Measurements from ENCODE around the gene ATP2A2. TPM values are rescaled to one million over a fixed set of nuclear protein-coding genes. Genes with fewer than 3 reads are reported as not detected.

ATP2A2 gene
- total and polyA plus RNA-seq, 2 of the 8 experiments (the other 6 are each of a cell fraction or from before 2014, with no cell fraction given), result 86.1 to 271 TPM

DNA sequence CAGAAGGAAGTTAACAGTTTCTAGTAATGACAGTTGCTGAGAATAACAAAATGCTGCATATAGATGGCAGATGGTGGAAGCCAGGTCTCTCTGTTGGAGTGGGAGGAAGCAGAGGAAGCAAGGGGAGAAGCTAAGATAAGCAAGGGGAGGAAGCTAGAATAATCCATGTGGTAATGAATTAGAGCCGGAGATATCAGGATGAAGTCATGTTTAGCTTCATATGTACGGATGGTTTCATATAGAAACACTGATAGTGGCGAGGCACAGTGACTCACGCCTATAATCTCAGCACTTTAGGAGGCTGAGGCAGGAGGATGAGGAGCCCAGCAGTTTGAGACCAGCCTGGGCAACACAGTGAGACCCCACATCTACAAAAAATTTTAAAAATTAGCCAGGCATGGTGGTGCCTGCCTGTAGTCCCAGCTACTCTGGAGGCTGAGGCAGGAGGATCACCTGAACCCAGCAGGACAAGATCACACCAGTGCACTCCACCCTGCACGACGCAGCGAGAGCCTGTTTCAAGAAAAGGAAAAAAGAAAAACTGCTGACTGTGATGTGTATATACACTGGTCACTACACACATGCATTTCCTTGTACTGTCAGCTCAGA lies 73.2 kb downstream of the ATP2A2 start:
- ChIA-PET CTCF (ENCODE audit: partially characterized antibody) (interaction anchor here (0.7 to 1.6 kb wide), 6 partner anchors 11 to 252 kb away, joined by 3 to 10 read pairs (median 6); no protein-coding TSS in a partner anchor), POLR2A (ENCODE audit: partially characterized antibody) (interaction anchor here (0.7 to 8.1 kb wide), 7 partner anchors 12 to 801 kb away, joined by 3 to 48 read pairs (median 6); partner anchors contain the start of gene ANAPC7)
- H3K23me2 ChIP-seq (ENCODE audit: low read depth, low read length), result no peaks in the 10 kb centered on the region
- no peak overlapping the region for H2BK5ac ChIP-seq (ENCODE audit: low read depth, low read length)
- no peak overlapping the region for H3K23ac ChIP-seq (ENCODE audit: insufficient read length)
- DNase-seq (ENCODE audit: low read depth in 1 of 2, low spot score in 2 of 2) (no peak), FAIRE-seq (no peak)
- no peak overlapping the region for H3K4me3 ChIP-seq (ENCODE audit: extremely low read depth in 1 of 4, insufficient read depth in 2 of 4, low read depth in 3 of 4, low read length in 4 of 4)
- no peak overlapping the region for H2BK20ac ChIP-seq (ENCODE audit: low read length)
- H3K9ac ChIP-seq (replicated peaks in 1 of 4; ENCODE audit: extremely low read depth in 1 of 4, low read depth in 3 of 4, low read length in 3 of 4), result no peak overlapping the region
- no peak overlapping the region for H3K4me2 ChIP-seq (ENCODE audit: insufficient read depth in 1 of 2, low read depth in 2 of 2, low read length in 2 of 2)
- peaks cover 0 to 8% (median 1%) of the 10 kb centered on the region in 4 experiments; a peak in 4 of 8 replicates for H3K36me3 ChIP-seq (ENCODE audit: control insufficient read depth in 2 of 4, insufficient read depth in 4 of 4, low read length in 3 of 4)
- H2AFZ ChIP-seq (ENCODE audit: low read length), result no peak overlapping the region
- no peak overlapping the region for H2BK120ac ChIP-seq (replicated peaks; ENCODE audit: low read depth, low read length)
- WGBS, 2 experiments (ENCODE audit: extremely low coverage in 1 of 2, insufficient coverage in 1 of 2, insufficient read length in 1 of 2, insufficient replicate concordance in 2 of 2, low coverage in 1 of 2, low lambda C conversion rate in 2 of 2, missing lambda C conversion rate in 1 of 2), result 88% methylated on average over 7 of the region's 7 CpGs; no CpG with 5 or more reads in 1 of the 2 experiments
- H3K18ac ChIP-seq (ENCODE audit: extremely low read depth, low read length), result no peak overlapping the region
- H3K4me1 ChIP-seq (replicated peaks in 1 of 4; ENCODE audit: control insufficient read depth in 3 of 4, insufficient read depth in 4 of 4, low read length in 3 of 4), result no peaks in the 10 kb centered on the region
- H4K91ac ChIP-seq (replicated peaks; ENCODE audit: insufficient read length, low read length), result no peak overlapping the region
- H2AK5ac ChIP-seq (ENCODE audit: low read depth, low read length), result no peak overlapping the region
- H3K79me1 ChIP-seq (ENCODE audit: low read depth, low read length), result no peaks in the 10 kb centered on the region
- no peak overlapping the region for H4K8ac ChIP-seq (ENCODE audit: extremely low read depth, insufficient read depth, low read length)
- no peaks in the 10 kb centered on the region for H3K9me3 ChIP-seq (ENCODE audit: insufficient read depth in 2 of 2, low read depth in 1 of 2, low read length in 1 of 2)
- TF ChIP-seq TEAD4 (IDR thresholded peaks at IDR 0.05; ENCODE audit: low read depth, low read length) (no peak), SIX5 (IDR thresholded peaks at IDR 0.05; ENCODE audit: low read depth, low read length) (no peak), RNF2 (IDR thresholded peaks at IDR 0.05; ENCODE audit: borderline replicate concordance, low read depth, low read length, missing control alignments, poor library complexity, severe bottlenecking) (no peak), ZNF274 (IDR thresholded peaks at IDR 0.05; ENCODE audit: borderline replicate concordance, extremely low read depth, low read length) (no peak), GABPA (IDR thresholded peaks at IDR 0.05; ENCODE audit: borderline replicate concordance, insufficient read depth, low read length) (no peak), TAF7 (optimal IDR thresholded peaks at IDR 0.05; ENCODE audit: borderline replicate concordance, low read depth, low read length) (no peak), CEBPB (IDR thresholded peaks at IDR 0.05; ENCODE audit: low read depth, low read length) (no peak), BACH1 (IDR thresholded peaks at IDR 0.05; ENCODE audit: low read length) (no peak), MAFK (IDR thresholded peaks at IDR 0.05; ENCODE audit: low read depth, low read length) (no peak), RFX5 (IDR thresholded peaks at IDR 0.05; ENCODE audit: borderline replicate concordance, low read depth, low read length) (no peak), TCF12 (IDR thresholded peaks at IDR 0.05; ENCODE audit: low read depth, low read length) (no peak), HDAC6 (IDR thresholded peaks at IDR 0.05; ENCODE audit: low read depth, low read length) (no peak)
- H4K20me1 ChIP-seq (replicated peaks in 1 of 2; ENCODE audit: control insufficient read depth in 1 of 2, insufficient read depth in 2 of 2, low read length in 2 of 2), result peaks cover 0 to 4% of the 10 kb centered on the region in 2 experiments
- no peaks in the 10 kb centered on the region for H3K27me3 ChIP-seq (replicated peaks in 1 of 4; ENCODE audit: control insufficient read depth in 3 of 4, extremely low read depth in 1 of 4, insufficient read depth in 3 of 4, low read length in 3 of 4)
- no peak overlapping the region for H2BK15ac ChIP-seq (ENCODE audit: low read length)
- H3K27ac ChIP-seq (ENCODE audit: low read depth, low read length), result no peak overlapping the region
- no peak overlapping the region for H3K56ac ChIP-seq (replicated peaks; ENCODE audit: insufficient read length, low read depth, low read length)
- no peaks in the 10 kb centered on the region for H3K79me2 ChIP-seq (ENCODE audit: control insufficient read depth in 1 of 2, insufficient read depth in 2 of 2, low read length in 2 of 2)
- H3K4ac ChIP-seq (replicated peaks; ENCODE audit: insufficient read length, low read depth, low read length), result no peak overlapping the region
- H2BK12ac ChIP-seq (ENCODE audit: low read depth, low read length), result no peak overlapping the region
- H3K14ac ChIP-seq (ENCODE audit: insufficient read length), result no peak overlapping the region
- no peak overlapping the region for H4K5ac ChIP-seq (ENCODE audit: insufficient read length, low read depth, low read length)
